ENCODE measurements around the gene FNDC8. TPM values are rescaled to one million over a fixed set of nuclear protein-coding genes. Genes with fewer than 3 reads are reported as not detected.
"Not testable (repeated sequence)": the region's sequence is repeated elsewhere in the genome, so short reads cannot be mapped to it uniquely, and the experiment has no call there.

FNDC8 gene
- total RNA-seq, 4 donors from 2014 or later = not detected

- TF ChIP-seq POLR2A (IDR thresholded peaks at IDR 0.05) (no peak), POLR2AphosphoS5 (IDR thresholded peaks at IDR 0.05) (no peak), CTCF (IDR thresholded peaks at IDR 0.05) (no peak), EP300 (IDR thresholded peaks at IDR 0.05; ENCODE audit: low read depth) (no peak)
- H3K4me1 ChIP-seq = peaks cover 0 to 1% (median under 1%) of the 10 kb centered on the region in 4 donors
- no peak within 1 kb of the TSS for H3K4me3 ChIP-seq
- H3K36me3 ChIP-seq = no peaks in the 10 kb centered on the region
- peaks cover 4% of the 10 kb centered on the region for H3K27me3 ChIP-seq
- DNase-seq = no peak
- in situ Hi-C loops (cut with MboI; ENCODE audit: low pct_ligation_motif_present in 1 of 4, low pct_unique_long_range_greater_than_20kb in 1 of 4, low sequenced_read_pairs in 3 of 4) (loop anchor here in 1 of 4 donors (25.0 kb wide), 3 partner anchors 560 to 735 kb away; partner anchors contain the start of genes RASL10B and TMEM132E), intact Hi-C loops (cut with DNase I; ENCODE audit: low total_unique reads) (no loop called here)
- no peak within 1 kb of the TSS for H3K27ac ChIP-seq
- 79% methylated on average over 4 of the region's 4 CpGs; no CpG with 5 or more reads in 1 of the 2 donors for WGBS, 2 donors (ENCODE audit: low coverage in 1 of 2)
- no peaks in the 10 kb centered on the region for H3K9me3 ChIP-seq
Measured at GRCh38 chr17:35147375-35147905, 26.0 kb downstream of the FNDC8 start, which contains the start of gene UNC45B. Gene UNC45B (plus strand): TSS chr17:35147817. CDS start chr17:35148264, 447 bp downstream.

GRCh38 chr17:35148144-35148543 is 26.7 kb downstream of the FNDC8 start:
- DNase-seq = no peak
- Histone ChIP-seq H3K27me3 (peaks cover 4% of the 10 kb centered on the region), H3K4me3 (no peak overlapping the region), H3K9me3 (no peaks in the 10 kb centered on the region), H3K27ac (no peak overlapping the region), H3K4me1 (no peaks in the 10 kb centered on the region), H3K36me3 (no peaks in the 10 kb centered on the region)
- WGBS, 2 donors (ENCODE audit: low coverage in 1 of 2) = 79 to 80% methylated on average over 1 to 9 of the region's 9 CpGs
- intact Hi-C loops (cut with DNase I; ENCODE audit: low total_unique reads) = no loop called here
- TF ChIP-seq EP300 (IDR thresholded peaks at IDR 0.05; ENCODE audit: low read depth) (no peak), POLR2AphosphoS5 (IDR thresholded peaks at IDR 0.05) (no peak), CTCF (IDR thresholded peaks at IDR 0.05) (no peak), POLR2A (IDR thresholded peaks at IDR 0.05) (no peak)
- in situ Hi-C loops (cut with MboI; ENCODE audit: low pct_ligation_motif_present in 1 of 4, low pct_unique_long_range_greater_than_20kb in 1 of 4, low sequenced_read_pairs in 3 of 4) = loop anchor here in 1 of 4 donors (25.0 kb wide), 3 partner anchors 561 to 736 kb away; partner anchors contain the start of genes RASL10B and TMEM132E

GRCh38 chr17:35149941-35150340 is 28.5 kb downstream of the FNDC8 start:
- peaks cover 4% of the 10 kb centered on the region for H3K27me3 ChIP-seq
- no peak overlapping the region for H3K4me3 ChIP-seq
- no peak overlapping the region for H3K27ac ChIP-seq
- no peaks in the 10 kb centered on the region for H3K9me3 ChIP-seq
- WGBS, 2 donors (ENCODE audit: low coverage in 1 of 2) = 90 to 91% methylated on average over 2 to 11 of the region's 11 CpGs
- TF ChIP-seq POLR2AphosphoS5 (IDR thresholded peaks at IDR 0.05) (no peak), CTCF (IDR thresholded peaks at IDR 0.05) (no peak)
- intact Hi-C loops (cut with DNase I; ENCODE audit: low total_unique reads) (no loop called here), in situ Hi-C loops (cut with MboI; ENCODE audit: low pct_ligation_motif_present in 1 of 4, low pct_unique_long_range_greater_than_20kb in 1 of 4, low sequenced_read_pairs in 3 of 4) (loop anchor here in 2 of 4 donors (25.0 kb wide), 4 partner anchors 387 to 738 kb away; partner anchors contain the start of genes RASL10B (in 2 of the 2), SLFN12L (in 1 of the 2) and TMEM132E (in 1 of the 2))
- H3K4me1 ChIP-seq = no peaks in the 10 kb centered on the region
- no peaks in the 10 kb centered on the region for H3K36me3 ChIP-seq
- DNase-seq = no peak

- DNase-seq; H3K4me1 ChIP-seq; H3K27me3 ChIP-seq; H3K27ac ChIP-seq; H3K36me3 ChIP-seq; intact Hi-C loops (cut with DNase I; ENCODE audit: low total_unique reads); H3K9me3 ChIP-seq; H3K4me3 ChIP-seq: not testable (repeated sequence)
- in situ Hi-C loops (cut with MboI; ENCODE audit: low pct_ligation_motif_present in 1 of 4, low pct_unique_long_range_greater_than_20kb in 1 of 4, low sequenced_read_pairs in 3 of 4) = loop anchor here in 2 of 4 donors (25.0 kb wide), 2 partner anchors 386 to 586 kb away; partner anchors contain the start of genes RASL10B (in 1 of the 2) and SLFN12L (in 1 of the 2)
- WGBS, 2 donors (ENCODE audit: low coverage in 1 of 2) = 95 to 98% methylated on average over 8 to 29 of the region's 29 CpGs
Measured at GRCh38 chr17:35151080-35151479, 29.7 kb downstream of the FNDC8 start.

All from transverse colon (tissue), 4 donors.